Measurements from ENCODE around the gene RAB11FIP3.

- TF ChIP-seq POLR2A (IDR thresholded peaks at IDR 0.05; ENCODE audit: low read length) (no peak), NPAS2 (CRISPR knock-in tag; IDR thresholded peaks at IDR 0.05; ENCODE audit: borderline replicate concordance) (no peak), EP300 (IDR thresholded peaks at IDR 0.05) (no peak), CTCF (IDR thresholded peaks at IDR 0.05) (no peak), RCOR1 (IDR thresholded peaks at IDR 0.05; ENCODE audit: low read depth, low read length) (no peak), NR3C1 (IDR thresholded peaks at IDR 0.05) (no peak), JUNB (IDR thresholded peaks at IDR 0.05) (no peak), ESRRA (IDR thresholded peaks at IDR 0.05; ENCODE audit: borderline replicate concordance, low read length) (no peak), CEBPB (IDR thresholded peaks at IDR 0.05) (no peak), RNF2 (IDR thresholded peaks at IDR 0.05; ENCODE audit: borderline replicate concordance, low read depth) (no peak)
Observed at GRCh38 chr16:534135-534534, 108.7 kb downstream of the RAB11FIP3 start.

Data from A549 (cell line).